ENCODE results near the gene XPNPEP2.
A peak's percentile ranks its signal among the peaks of the same experiment; 100 is the strongest.

The XPNPEP2 gene

DNA sequence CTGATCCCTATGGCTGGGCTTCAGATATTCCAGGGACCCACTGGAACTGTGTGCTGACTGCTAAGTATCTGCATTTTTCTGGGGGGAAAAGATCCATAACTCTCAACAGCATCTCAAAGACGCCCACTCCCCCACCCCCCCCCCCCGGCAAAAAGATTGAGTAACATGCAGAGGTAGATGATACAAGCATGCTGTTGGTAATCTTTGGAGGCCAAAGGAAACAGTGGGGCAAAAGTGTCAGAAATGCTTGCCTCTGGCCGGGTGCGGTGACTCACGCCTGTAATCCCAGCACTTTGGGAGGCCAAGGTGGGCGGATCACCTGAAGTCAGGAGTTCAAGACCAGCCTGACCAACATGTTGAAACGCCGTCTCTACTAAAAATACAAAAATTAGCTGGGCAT lies 12.2 kb downstream of the XPNPEP2 start:
- DNase-seq = no peak

GRCh38 chrX:129754056-129755024 lies 15.6 kb downstream of the XPNPEP2 start:
- no peak for DNase-seq

GRCh38 chrX:129755779-129756650 lies 17.2 kb downstream of the XPNPEP2 start:
- no peak for DNase-seq

DNA sequence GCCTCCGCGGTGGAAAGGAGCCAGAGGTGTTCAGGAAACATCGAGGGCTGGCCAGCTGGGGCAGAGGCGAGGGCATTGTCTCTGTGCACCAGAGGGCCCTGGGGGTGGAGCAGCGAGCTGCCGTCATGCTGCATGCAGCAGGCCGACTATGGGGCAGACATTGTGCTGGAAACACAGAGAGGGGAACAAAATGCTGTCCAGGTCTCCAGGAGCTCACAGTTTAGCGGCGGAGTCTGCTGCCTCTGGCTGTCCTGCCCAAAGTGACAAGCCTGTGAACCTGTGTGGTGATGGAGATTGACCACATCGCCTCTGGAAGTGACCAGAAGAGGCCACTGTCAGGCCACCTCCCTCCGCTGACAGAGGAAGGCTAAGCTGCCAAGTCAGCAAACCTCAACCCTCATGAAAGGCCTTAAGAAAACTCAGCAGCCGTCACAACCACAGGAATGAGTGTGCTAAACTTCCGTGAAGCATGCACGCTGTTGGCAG lies 20.8 kb downstream of the XPNPEP2 start:
- peak; percentile 33 for DNase-seq

GRCh38 chrX:129760155-129760554 lies 21.4 kb downstream of the XPNPEP2 start:
- DNase-seq = no peak

- no peak for DNase-seq
Measured at GRCh38 chrX:129760981-129761380, 22.2 kb downstream of the XPNPEP2 start.

DNA sequence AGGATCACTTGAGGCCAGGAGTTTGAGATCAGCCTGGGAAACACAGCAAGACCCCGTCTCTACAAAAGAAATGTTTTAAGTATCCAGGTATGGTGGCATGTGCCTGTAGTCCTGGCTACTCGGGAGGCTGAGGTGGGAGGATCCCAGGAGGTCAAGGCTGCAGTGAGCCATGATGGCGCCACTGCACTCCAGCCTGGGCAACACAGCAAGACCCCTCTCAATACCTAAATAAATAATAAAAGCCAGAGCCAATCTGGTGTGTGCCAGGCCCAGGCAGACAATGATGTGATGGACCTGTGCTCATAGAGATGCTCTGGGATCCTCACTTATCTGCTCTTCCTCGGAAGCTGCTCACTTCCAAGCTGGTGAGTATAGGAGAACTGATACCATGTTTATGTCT lies 22.8 kb downstream of the XPNPEP2 start:
- no peak for DNase-seq

GRCh38 chrX:129762448-129762847 lies 23.7 kb downstream of the XPNPEP2 start:
- no peak for DNase-seq

GRCh38 chrX:129763666-129764065 lies 24.9 kb downstream of the XPNPEP2 start:
- DNase-seq = no peak

DNA sequence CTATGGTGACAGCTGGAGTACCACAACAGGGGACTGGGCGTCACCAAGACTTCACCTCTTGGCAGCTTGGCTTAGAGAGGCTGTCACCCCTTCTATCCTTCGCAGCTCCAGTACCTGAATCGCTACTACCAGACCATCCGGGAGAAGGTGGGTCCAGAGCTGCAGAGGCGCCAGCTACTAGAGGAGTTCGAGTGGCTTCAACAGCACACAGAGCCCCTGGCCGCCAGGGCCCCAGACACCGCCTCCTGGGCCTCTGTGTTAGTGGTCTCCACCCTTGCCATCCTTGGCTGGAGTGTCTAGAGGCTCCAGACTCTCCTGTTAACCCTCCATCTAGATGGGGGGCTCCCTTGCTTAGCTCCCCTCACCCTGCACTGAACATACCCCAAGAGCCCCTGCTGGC lies 29.4 kb downstream of the XPNPEP2 start:
- no peak for DNase-seq

- DNase-seq = no peak
Measured at GRCh38 chrX:129768586-129769466, 30.0 kb downstream of the XPNPEP2 start.

GRCh38 chrX:129769467-129770154 lies 30.8 kb downstream of the XPNPEP2 start:
- DNase-seq = peak; percentile 63

DNA sequence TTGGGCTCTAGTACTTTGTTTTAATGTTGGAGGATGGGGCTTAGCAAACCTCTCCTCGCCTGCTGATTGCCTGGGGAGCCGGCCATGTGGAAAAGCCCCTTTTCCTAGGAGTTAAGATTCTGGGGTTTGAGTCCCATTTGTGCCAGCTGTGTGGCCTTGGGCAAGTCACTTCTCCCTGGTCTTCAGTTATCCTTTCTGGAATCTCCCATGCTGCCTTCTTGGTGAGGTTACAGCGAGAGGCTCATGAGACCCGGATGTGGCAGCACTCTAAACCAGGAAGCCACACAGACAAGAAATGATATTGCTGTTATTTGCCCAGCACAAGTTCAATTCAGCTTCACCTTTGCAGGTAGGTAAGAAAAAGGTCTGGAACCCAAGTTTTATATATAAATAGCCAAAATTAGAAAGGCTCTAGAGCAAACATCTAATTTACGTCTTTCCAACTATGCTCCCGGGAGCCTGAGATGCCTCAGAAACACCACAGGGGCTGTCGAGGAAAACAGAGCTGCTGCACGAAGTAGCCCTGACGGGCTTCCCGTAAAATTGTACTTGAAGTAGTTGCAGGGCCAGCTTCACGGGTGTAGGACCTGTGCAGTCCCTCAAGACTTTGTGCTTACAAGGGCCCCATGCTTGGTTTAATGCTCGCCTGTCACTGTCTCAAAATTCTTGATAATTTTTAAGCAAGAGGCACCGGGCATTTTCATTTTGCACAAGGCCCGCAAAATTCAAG lies 32.7 kb downstream of the XPNPEP2 start:
- DNase-seq = no peak

GRCh38 chrX:129772796-129773431 lies 34.1 kb downstream of the XPNPEP2 start:
- no peak for DNase-seq

DNA sequence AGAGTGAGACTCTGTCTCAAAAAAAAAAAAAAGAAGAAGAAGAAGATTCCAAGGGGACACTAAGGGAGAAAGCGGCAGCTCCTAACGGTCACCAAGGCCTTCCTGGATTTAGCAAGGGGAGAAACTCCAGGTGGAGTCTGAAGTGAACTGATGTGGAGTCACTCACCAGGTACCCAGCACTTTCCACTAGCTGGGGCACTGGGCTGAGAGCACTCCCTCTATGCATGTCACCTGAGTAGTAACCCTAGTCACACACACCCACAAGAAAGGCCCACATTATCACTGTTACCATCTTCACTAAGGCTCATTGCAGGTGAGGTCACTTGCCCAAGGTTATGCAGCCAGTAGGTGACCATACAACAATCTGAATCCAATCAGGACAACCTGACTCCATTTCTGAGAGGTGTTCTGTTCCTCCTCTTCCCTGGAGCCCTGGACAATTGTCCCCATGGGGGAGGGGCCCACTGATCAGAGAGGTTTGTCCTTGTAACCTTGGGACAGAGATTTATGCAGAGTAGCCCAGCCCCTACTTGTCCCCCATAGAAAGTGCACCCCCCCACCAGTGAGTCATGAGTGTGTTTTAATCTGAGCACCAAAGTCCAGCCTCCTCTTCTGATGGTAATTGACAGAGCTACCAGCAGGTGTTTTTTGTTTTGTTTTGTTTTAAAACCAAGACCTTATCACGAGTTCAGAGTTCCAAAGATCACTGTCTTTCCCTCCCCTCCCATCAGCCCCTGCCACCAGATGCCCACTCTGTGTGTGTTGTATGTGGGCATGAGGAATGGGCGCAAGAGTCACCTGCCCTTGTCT lies 35.1 kb downstream of the XPNPEP2 start:
- no peak for DNase-seq

DNA sequence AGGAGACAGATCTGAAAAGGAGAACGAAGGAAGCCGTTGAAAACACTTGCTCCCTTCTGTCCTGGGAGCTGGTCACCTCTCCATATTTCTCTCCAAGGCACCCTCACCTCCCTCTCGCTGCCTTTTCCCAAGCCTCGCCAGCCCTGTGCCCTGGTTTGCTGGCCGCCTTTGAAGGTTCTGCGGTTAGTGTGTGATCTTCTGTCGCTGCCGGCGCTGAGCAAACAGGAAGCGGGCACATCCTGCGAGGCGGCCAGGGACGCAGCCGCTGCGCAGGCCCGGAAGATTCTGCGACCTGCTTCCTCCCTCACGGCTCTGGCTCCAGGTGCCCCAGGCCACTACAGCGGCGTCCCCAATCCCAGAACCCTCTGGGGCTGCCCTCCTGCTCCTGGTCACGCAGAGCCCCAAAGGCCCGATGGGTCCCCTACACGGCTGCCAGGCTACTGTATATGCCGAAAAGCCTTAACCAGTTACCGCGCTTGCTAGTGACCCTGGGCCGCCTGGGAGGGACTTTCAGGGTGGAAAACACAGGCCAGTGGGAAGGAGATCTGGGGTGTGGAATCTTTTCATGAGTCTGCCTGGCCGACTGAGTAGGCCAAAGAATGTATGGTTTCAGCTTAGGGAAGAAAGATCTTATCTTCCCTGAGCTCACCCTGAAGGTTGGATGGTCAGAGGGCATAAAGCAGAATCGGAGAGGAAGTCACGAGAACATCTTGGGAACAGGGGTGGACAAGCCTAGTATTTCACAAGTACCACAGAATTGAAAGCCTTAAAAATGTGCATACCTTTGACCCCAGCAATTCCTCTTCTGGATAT lies 38.6 kb downstream of the XPNPEP2 start:
- DNase-seq = peak; percentile 69

GRCh38 chrX:129779086-129779672 lies 40.4 kb downstream of the XPNPEP2 start:
- no peak for DNase-seq

- DNase-seq = peak; percentile 52
Measured at GRCh38 chrX:129779747-129780146, 41.0 kb downstream of the XPNPEP2 start, which contains the start of gene SASH3. TSS of gene SASH3 (plus strand) at chrX:129779949. CDS start at chrX:129780098, 149 bp downstream.
